HUES48 (cell line): ENCODE measurements around the gene CEACAM7.
"Not testable (repeated sequence)": the region's sequence is repeated elsewhere in the genome, so short reads cannot be mapped to it uniquely, and the experiment has no call there.

Experiments
- H3K27ac ChIP-seq: one replicate; pipeline ENCODE4 v1.7.0; 2013; ENCODE audit warnings: low read depth, low read length, inconsistent platforms
- H3K27me3 ChIP-seq: 2 replicates; pipeline ENCODE4 v1.6.1; 2013; ENCODE audit warnings: mild to moderate bottlenecking, low read length; ENCODE audit not compliant: control insufficient read depth, insufficient read depth
- H3K36me3 ChIP-seq: 2 replicates; pipeline ENCODE4 v1.6.1; 2013; ENCODE audit warnings: low read length; ENCODE audit not compliant: control insufficient read depth, insufficient read depth
- H3K4me1 ChIP-seq: 2 replicates; pipeline ENCODE4 v1.6.1; 2013; ENCODE audit warnings: mild to moderate bottlenecking, low read length; ENCODE audit not compliant: control insufficient read depth, insufficient read depth
- H3K4me3 ChIP-seq: 2 replicates; pipeline ENCODE4 v1.5.1; 2013; ENCODE audit warnings: mild to moderate bottlenecking, low read depth, low read length
- H3K9ac ChIP-seq: 2 replicates; pipeline ENCODE4 v1.6.1; 2013; ENCODE audit warnings: mild to moderate bottlenecking, low read depth, low read length, moderate library complexity
- H3K9me3 ChIP-seq: 2 replicates; pipeline ENCODE4 v1.6.1; 2013; ENCODE audit warnings: low read length; ENCODE audit not compliant: control insufficient read depth, insufficient read depth

Gene CEACAM7

GRCh38 chr19:41689993-41690800 is 2.1 kb upstream of the CEACAM7 start:
- no peaks in the 10 kb centered on the region for H3K27me3 ChIP-seq
- H3K9me3 ChIP-seq, result peaks cover 29% of the 10 kb centered on the region; the same call in 1 of the 2 replicates
- H3K9ac ChIP-seq, result no peak overlapping the region
- H3K4me3 ChIP-seq, result no peak overlapping the region
- no peaks in the 10 kb centered on the region for H3K36me3 ChIP-seq
- no peak overlapping the region for H3K27ac ChIP-seq
- H3K4me1 ChIP-seq, result no peaks in the 10 kb centered on the region

- Histone ChIP-seq H3K4me1 (no peaks in the 10 kb centered on the region), H3K36me3 (no peaks in the 10 kb centered on the region), H3K27me3 (no peaks in the 10 kb centered on the region), H3K9ac (no peak overlapping the region), H3K9me3 (peaks cover 36% of the 10 kb centered on the region), H3K27ac (no peak overlapping the region), H3K4me3 (no peak overlapping the region)
These were observed 617 bp upstream of the CEACAM7 start for GRCh38 chr19:41688687-41689086.

DNA sequence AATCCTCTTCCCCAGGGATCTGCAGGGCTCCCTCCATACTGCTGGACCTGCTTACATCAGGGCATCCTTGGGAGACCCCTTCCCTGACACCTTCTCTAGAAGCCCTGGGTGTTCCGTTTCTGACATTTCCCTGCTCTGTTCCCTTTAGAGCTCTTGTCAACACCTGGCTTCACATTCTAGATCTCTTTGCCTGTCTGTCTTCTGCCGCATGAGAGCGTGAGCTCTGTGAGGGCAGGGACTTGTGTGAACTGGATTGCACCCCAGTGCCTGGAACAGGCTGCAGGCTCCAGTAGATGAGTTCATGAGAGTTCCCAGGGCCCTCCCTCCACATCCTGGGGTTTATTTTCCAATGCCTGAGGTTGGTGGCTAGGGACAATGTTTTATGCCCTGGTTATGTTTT is 651 bp downstream of the CEACAM7 start:
- no peak overlapping the region for H3K9ac ChIP-seq
- H3K9me3 ChIP-seq, result peaks cover 48% of the 10 kb centered on the region
- H3K27ac ChIP-seq, result no peak overlapping the region
- no peak overlapping the region for H3K4me3 ChIP-seq
- no peaks in the 10 kb centered on the region for H3K36me3 ChIP-seq
- no peaks in the 10 kb centered on the region for H3K27me3 ChIP-seq
- no peaks in the 10 kb centered on the region for H3K4me1 ChIP-seq

DNA sequence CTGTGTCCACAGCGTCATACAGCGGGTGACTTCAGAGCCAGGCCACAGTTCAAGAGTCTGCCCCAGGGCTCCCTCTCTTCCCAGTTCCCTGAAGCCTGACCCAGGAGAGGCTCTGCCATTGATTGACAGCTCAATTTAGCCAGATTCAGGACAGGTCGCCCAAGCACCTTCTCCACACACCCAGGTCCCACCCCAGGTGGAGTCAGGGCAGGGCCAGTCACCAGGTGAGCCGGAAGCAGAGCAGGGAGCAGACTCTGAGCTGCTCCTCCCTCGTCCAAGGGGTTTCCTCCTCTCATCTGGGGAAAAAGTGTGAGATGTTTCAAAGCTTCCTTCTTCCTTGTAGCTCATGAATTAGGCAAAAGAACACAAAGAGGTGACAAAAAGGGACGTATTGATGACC is 5.6 kb downstream of the CEACAM7 start:
- H3K27me3 ChIP-seq, result no peaks in the 10 kb centered on the region
- H3K36me3 ChIP-seq, result no peaks in the 10 kb centered on the region
- H3K9me3 ChIP-seq, result peaks cover 63% of the 10 kb centered on the region
- no peak overlapping the region for H3K4me3 ChIP-seq
- no peak overlapping the region for H3K27ac ChIP-seq
- H3K4me1 ChIP-seq, result no peaks in the 10 kb centered on the region
- no peak overlapping the region for H3K9ac ChIP-seq

- Histone ChIP-seq H3K4me1 (no peaks in the 10 kb centered on the region), H3K36me3 (no peaks in the 10 kb centered on the region), H3K27ac (no peak overlapping the region), H3K9ac (no peak overlapping the region), H3K9me3 (peaks cover 54% of the 10 kb centered on the region), H3K27me3 (no peaks in the 10 kb centered on the region), H3K4me3 (no peak overlapping the region)
These were observed 16.6 kb downstream of the CEACAM7 start for GRCh38 chr19:41671486-41671885.

DNA sequence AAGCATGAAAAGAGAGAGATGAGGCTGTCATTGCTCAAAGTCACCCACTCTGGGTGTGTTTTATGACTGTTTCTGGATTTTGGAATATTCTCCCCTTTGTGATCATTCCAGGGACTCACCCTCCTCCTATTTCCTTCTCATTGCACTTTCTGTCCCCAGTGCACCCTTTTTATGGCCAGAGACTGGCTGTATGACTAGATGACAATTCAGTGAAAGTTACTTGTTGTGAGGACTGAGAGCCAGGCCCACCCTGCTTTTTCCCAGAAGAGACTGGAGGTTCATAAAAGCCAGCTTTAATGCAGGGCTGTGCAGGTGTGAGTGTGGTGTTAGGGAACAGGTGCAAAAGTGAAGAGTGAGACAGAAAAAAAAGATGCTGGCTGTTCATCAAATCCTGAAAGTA is 17.3 kb downstream of the CEACAM7 start:
- Histone ChIP-seq H3K36me3 (no peaks in the 10 kb centered on the region), H3K27me3 (no peaks in the 10 kb centered on the region), H3K4me1 (no peaks in the 10 kb centered on the region), H3K9ac (no peak overlapping the region), H3K4me3 (no peak overlapping the region), H3K9me3 (peaks cover 57% of the 10 kb centered on the region), H3K27ac (no peak overlapping the region)

GRCh38 chr19:41668315-41668714 is 19.8 kb downstream of the CEACAM7 start:
- H3K4me1 ChIP-seq, result no peaks in the 10 kb centered on the region
- H3K36me3 ChIP-seq, result no peaks in the 10 kb centered on the region
- no peak overlapping the region for H3K4me3 ChIP-seq
- no peaks in the 10 kb centered on the region for H3K27me3 ChIP-seq
- H3K27ac ChIP-seq, result no peak overlapping the region
- H3K9me3 ChIP-seq, result peaks cover 57% of the 10 kb centered on the region
- no peak overlapping the region for H3K9ac ChIP-seq

DNA sequence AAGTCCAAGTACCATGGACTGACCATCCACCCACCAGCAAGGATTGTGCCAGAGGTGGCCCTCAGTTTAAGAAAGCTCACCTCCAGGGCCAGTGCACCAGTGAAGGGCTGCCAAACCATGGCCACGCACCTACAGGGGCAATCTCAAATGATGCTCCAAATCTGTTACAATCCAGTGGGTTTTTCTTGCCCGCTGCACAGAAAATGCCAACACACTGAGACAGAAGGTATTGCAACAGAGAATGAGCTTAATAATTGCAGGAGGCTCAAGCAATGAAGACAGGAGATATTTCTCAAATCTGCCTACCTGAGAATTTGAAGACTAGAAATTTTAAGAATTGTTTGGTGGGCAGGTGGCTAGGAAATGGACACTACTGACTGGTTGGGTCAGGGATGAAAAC is 22.0 kb downstream of the CEACAM7 start:
- no peaks in the 10 kb centered on the region for H3K27me3 ChIP-seq
- H3K4me3 ChIP-seq, result no peak overlapping the region
- H3K36me3 ChIP-seq, result no peaks in the 10 kb centered on the region
- H3K9ac ChIP-seq, result no peak overlapping the region
- H3K27ac ChIP-seq, result no peak overlapping the region
- no peaks in the 10 kb centered on the region for H3K4me1 ChIP-seq
- peaks cover 59% of the 10 kb centered on the region for H3K9me3 ChIP-seq

GRCh38 chr19:41657157-41657556 is 30.9 kb downstream of the CEACAM7 start:
- Histone ChIP-seq H3K4me3 (no peak overlapping the region), H3K27me3 (no peaks in the 10 kb centered on the region), H3K36me3 (no peaks in the 10 kb centered on the region), H3K9ac (no peak overlapping the region), H3K27ac (no peak overlapping the region), H3K4me1 (no peaks in the 10 kb centered on the region), H3K9me3 (peaks cover 32% of the 10 kb centered on the region)

DNA sequence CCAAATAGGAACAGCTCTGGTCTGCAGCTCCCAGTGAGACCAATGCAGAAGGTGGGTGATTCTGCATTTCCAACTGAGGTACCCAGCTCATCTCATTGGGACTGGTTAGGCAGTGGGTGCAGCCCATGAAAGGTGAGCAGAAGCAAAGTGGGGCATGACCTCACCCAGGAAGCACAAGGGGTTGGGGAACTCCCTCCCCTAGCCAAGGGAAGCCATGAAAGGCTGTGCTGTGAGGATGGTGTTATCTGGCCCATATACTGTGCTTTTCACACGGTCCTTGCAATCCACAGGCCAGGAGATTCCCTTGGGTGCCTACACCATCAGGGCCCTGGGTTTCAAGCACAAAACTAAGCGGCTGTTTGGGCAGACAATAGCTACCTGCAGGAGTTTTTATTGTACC is 31.3 kb downstream of the CEACAM7 start:
- not testable (repeated sequence) for H3K27me3 ChIP-seq, H3K4me1 ChIP-seq, H3K9ac ChIP-seq, H3K4me3 ChIP-seq, H3K36me3 ChIP-seq, H3K27ac ChIP-seq
- H3K9me3 ChIP-seq, result peaks cover 32% of the 10 kb centered on the region

DNA sequence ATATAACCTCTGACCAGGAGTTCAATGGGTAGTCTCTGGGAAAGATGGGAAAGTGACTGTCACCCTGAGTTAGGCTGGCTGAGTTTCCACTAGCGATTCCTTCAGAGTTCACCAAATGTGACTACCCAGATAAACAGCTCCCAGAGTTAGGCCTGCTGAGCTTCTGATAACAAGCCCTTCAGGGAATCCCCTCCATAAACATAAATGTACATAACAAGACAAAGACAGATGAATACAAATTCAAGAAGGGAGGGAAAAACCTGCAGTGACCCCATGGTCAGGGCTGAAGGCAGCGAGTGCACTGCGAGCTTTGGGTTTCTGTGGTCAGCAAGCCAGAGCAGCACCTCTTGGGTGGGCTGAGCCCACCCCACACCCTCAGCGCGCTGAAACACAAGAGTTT is 35.8 kb downstream of the CEACAM7 start:
- Histone ChIP-seq H3K27me3 (no peaks in the 10 kb centered on the region), H3K27ac (no peak overlapping the region), H3K36me3 (no peaks in the 10 kb centered on the region), H3K4me1 (no peaks in the 10 kb centered on the region), H3K9me3 (peaks cover 16% of the 10 kb centered on the region), H3K4me3 (no peak overlapping the region), H3K9ac (no peak overlapping the region)
